Mucosa of descending colon (tissue), 3 donors: Measurements from ENCODE around the gene MSH3. TPM values are rescaled to one million over a fixed set of nuclear protein-coding genes. Genes with fewer than 3 reads are reported as not detected.
A peak's percentile ranks its signal among the peaks of the same experiment; 100 is the strongest.

Experiments
- ATAC-seq: fragments of 200-7000 bp; cut with Tn5 transposase; one replicate; pipeline ENCODE4 v1.9.1; 2020; ENCODE audit warnings: mild to moderate bottlenecking, moderate library complexity
- DNase-seq, 3 donors: peaks; one replicate each; pipeline ENCODE4 v3.0.0-alpha.2; 2020
- H3K36me3 ChIP-seq: fragments of 200-600 bp; one replicate; pipeline ENCODE4 v1.8.0; 2021; ENCODE audit warnings: low read depth, mild to moderate bottlenecking
- H3K4me1 ChIP-seq: fragments of 200-600 bp; one replicate; pipeline ENCODE4 v1.8.0; 2021; ENCODE audit warnings: low read depth, mild to moderate bottlenecking
- H3K4me3 ChIP-seq: fragments of 200-600 bp; one replicate; pipeline ENCODE4 v1.8.0; 2021; ENCODE audit warnings: mild to moderate bottlenecking
- H3K9me3 ChIP-seq: fragments of 200-600 bp; one replicate; pipeline ENCODE4 v1.8.0; 2021; ENCODE audit warnings: mild to moderate bottlenecking
- intact Hi-C, 2 donors: fragments of 100-400 bp; cut with DNase I in 1 of 2; cut with micrococcal nuclease in 1 of 2; formaldehyde crosslinking; loops; one replicate each; pipeline versions ENCODE4 v1.11.0 to v1.11.1; 2022; cut with DNase I, micrococcal nuclease
- total RNA-seq, 3 donors: library from RNA; stranded (reverse); fragmentation: NEBNext Ultra II Directional in 2 of 3; extraction: Animal tissue kit (Norgen Biotek cat#: 25700) in 2 of 3; gene quantifications; one replicate each; pipeline versions ENCODE4 v1.2.1 to v1.2.4, GENCODE V29; 2021 to 2023
- TF ChIP-seq, protein P1 (sequence below): fragments of 200-600 bp; IDR thresholded peaks from one replicate; pipeline ENCODE4 v1.8.0; 2022; ENCODE audit warnings: antibody characterized with exemption, mild to moderate bottlenecking
- donor health status: DM: no; HTN: no; CAD: no; lungs with moderate emphysema.
- donor health status: DM: no; HTN: no; CAD: no.
- donor health status: DM: no; HTN: yes; CAD: no.

The MSH3 gene
- total RNA-seq, 3 donors from 2014 or later: 16.8 to 20.0 (median 17.1) TPM

DNA sequence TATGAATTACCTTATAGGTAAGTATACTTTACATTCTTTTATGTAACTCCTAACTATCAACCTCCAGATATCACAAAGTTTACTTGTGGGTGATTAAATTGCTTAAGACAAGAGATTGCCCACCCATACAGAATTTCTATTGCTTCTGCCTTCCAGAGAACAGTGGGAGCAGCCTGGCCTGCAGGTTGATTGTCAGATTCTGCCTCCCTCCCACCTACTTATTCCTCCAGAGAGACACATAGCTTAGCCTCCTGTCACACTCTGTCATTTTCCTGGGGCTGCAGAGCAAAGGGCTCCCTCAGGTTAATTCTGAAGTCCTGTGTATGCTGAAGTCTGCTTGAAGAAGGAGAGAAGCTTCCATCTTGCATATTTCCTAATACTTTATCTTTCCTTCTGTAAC, 48.8 kb downstream of the MSH3 start:
- no peaks in the 10 kb centered on the region for H3K4me1 ChIP-seq
- no peak for ATAC-seq
- no peaks in the 10 kb centered on the region for H3K36me3 ChIP-seq
- TF ChIP-seq, protein P1, sequence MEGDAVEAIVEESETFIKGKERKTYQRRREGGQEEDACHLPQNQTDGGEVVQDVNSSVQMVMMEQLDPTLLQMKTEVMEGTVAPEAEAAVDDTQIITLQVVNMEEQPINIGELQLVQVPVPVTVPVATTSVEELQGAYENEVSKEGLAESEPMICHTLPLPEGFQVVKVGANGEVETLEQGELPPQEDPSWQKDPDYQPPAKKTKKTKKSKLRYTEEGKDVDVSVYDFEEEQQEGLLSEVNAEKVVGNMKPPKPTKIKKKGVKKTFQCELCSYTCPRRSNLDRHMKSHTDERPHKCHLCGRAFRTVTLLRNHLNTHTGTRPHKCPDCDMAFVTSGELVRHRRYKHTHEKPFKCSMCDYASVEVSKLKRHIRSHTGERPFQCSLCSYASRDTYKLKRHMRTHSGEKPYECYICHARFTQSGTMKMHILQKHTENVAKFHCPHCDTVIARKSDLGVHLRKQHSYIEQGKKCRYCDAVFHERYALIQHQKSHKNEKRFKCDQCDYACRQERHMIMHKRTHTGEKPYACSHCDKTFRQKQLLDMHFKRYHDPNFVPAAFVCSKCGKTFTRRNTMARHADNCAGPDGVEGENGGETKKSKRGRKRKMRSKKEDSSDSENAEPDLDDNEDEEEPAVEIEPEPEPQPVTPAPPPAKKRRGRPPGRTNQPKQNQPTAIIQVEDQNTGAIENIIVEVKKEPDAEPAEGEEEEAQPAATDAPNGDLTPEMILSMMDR: no peak
- no peak for DNase-seq
- H3K4me3 ChIP-seq: no peak overlapping the region
- intact Hi-C loops: no loop called here
- H3K9me3 ChIP-seq: no peaks in the 10 kb centered on the region

DNA sequence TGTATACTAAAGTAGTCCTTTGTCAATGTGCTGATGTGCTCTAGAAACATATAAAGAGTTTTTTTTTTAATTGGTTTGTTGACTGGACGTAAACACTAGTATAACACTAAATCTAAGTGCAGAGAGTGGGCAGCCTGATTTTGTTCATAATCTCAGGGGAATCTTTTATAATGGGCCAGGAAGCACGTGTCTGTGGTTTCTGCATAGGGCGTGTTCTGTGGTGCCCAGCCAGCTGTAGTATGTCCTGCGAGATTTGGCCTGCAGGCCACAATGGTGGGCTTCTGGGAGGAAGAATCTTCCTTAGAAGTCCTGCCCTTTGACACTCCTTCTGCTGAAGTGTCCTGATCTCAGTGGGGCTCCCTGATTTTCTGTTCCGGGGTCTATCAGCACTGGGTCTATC, 49.3 kb downstream of the MSH3 start:
- DNase-seq: no peak

DNA sequence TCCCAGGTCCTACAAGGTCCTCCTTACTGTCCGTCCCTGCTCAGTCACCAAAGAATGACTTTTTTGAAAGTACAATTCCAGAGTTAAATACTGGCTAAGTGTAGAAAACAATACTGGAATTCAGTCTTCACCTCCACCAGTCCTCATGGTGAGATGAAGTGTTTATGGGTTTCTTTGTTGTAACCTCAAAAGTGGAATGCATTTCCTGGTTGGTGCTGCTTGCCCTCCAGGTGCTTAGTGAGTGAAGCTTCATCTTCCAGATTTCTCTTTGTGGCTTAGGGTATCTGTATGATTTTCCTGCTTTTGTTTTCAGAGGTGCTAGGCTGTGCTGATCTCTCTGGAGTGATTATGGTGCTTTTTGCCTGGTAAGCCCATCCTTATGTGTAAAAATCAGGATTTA, 49.8 kb downstream of the MSH3 start:
- Histone ChIP-seq H3K4me1 (no peaks in the 10 kb centered on the region), H3K9me3 (no peaks in the 10 kb centered on the region), H3K36me3 (no peaks in the 10 kb centered on the region), H3K4me3 (no peak overlapping the region)
- ATAC-seq (no peak), DNase-seq (no peak)
- TF ChIP-seq, protein P1: no peak
- intact Hi-C loops: no loop called here

More for the DNA sequence above, 49.3 kb downstream of the MSH3 start:
- Histone ChIP-seq H3K9me3 (no peaks in the 10 kb centered on the region), H3K4me3 (no peak overlapping the region), H3K4me1 (no peaks in the 10 kb centered on the region), H3K36me3 (no peaks in the 10 kb centered on the region)
- TF ChIP-seq, protein P1: no peak
- no peak for ATAC-seq
- intact Hi-C loops: no loop called here

DNA sequence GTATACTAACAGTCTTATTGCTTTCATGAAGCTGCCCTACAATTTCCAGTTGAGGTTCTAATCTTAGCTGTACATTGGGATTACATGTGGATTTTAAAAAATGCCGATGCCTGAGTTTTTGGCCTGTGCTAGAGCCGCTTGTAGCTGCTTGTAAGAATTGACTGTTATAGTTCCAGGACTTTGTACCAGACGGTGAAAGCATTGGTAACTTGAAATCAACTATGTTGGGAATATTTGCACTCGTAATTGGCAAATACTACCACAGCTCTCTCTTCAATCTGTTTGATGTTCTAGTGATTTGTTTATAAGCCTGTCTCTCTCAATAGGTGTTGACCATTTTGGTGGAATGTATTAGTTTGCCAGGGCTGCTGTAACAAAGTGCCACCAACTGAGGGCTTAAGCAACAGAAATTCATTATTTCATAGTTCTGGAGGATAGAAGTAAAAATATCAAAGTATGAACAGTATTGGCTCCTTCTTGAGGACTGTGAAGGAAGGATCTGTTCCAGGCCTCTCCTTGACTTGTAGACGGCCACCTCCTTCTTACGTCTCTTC, 50.8 kb downstream of the MSH3 start:
- intact Hi-C loops: no loop called here
- Histone ChIP-seq H3K4me3 (no peak overlapping the region), H3K9me3 (no peaks in the 10 kb centered on the region), H3K36me3 (no peaks in the 10 kb centered on the region), H3K4me1 (no peaks in the 10 kb centered on the region)
- no peak for DNase-seq
- no peak for ATAC-seq
- TF ChIP-seq, protein P1: no peak

DNA sequence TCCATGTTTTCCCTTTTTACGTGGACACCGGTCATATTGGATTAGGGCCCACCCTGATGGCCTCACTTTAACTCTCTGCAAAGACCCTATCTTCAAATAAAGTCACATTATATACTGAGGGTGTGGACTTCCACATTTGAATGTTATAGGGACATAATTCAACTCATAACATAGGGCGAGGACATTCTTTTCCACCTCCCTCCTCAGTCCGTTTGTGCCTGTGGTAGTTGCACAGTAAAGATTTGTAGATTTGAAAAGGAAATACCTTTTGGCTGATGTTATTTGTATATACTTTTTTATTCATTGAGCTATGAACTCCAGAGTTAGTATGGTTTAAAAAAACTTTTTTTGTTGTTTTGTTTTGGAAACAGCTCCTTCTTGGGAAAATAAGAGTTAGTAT, 51.3 kb downstream of the MSH3 start:
- H3K4me1 ChIP-seq: no peaks in the 10 kb centered on the region
- no peak overlapping the region for H3K4me3 ChIP-seq
- intact Hi-C loops: no loop called here
- DNase-seq (no peak), ATAC-seq (peak; percentile 32)
- TF ChIP-seq, protein P1: no peak
- H3K36me3 ChIP-seq: no peaks in the 10 kb centered on the region
- no peaks in the 10 kb centered on the region for H3K9me3 ChIP-seq
